Activated CD4-positive, alpha-beta memory T cell treated with anti-CD3 and anti-CD28 coated beads for 36 hours (primary cell): ENCODE data around the gene PNRC1. TPM values are rescaled to one million over a fixed set of nuclear protein-coding genes. Genes with fewer than 3 reads are reported as not detected.
"Not testable (repeated sequence)": the region's sequence is repeated elsewhere in the genome, so short reads cannot be mapped to it uniquely, and the experiment has no call there.

ENCODE experiments used
- CTCF ChIA-PET: fragments of 350-600 bp; sonication (Branson Sonifier 250); formaldehyde crosslinking; loops from one replicate; lab custom pipeline; 2021; ENCODE audit warnings: antibody characterized with exemption, inconsistent platforms; lab: Charles Lee
- POLR2A ChIA-PET: fragments of 350-600 bp; sonication (Branson Sonifier 250); formaldehyde crosslinking; loops from one replicate; lab custom pipeline; 2021; ENCODE audit warnings: antibody characterized with exemption; lab: Charles Lee
- DNase-seq: peaks from one replicate; pipeline ENCODE4 v3.0.0-alpha.2; 2020
- H3K27ac Mint-ChIP-seq: one replicate; pipeline ENCODE4 v1.8.0; 2021; ENCODE audit warnings: mixed read lengths
- H3K27me3 Mint-ChIP-seq: one replicate; pipeline ENCODE4 v1.8.0; 2021; ENCODE audit warnings: mixed read lengths
- H3K36me3 Mint-ChIP-seq: one replicate; pipeline ENCODE4 v1.8.0; 2021; ENCODE audit warnings: mixed read lengths
- H3K4me1 Mint-ChIP-seq: one replicate; pipeline ENCODE4 v1.8.0; 2021; ENCODE audit warnings: low read depth, mixed read lengths
- H3K4me3 Mint-ChIP-seq: one replicate; pipeline ENCODE4 v1.8.0; 2021; ENCODE audit warnings: mild to moderate bottlenecking, mixed read lengths
- H3K9me3 Mint-ChIP-seq: one replicate; pipeline ENCODE4 v1.8.0; 2021; ENCODE audit warnings: mixed read lengths
- intact Hi-C: fragments of 100-400 bp; cut with micrococcal nuclease; formaldehyde crosslinking; loops from one replicate; pipeline ENCODE4 v1.15.1; 2023
- total RNA-seq, 2 experiments: library from RNA; stranded (reverse); gene quantifications; one replicate each; pipeline ENCODE4 v1.2.3, GENCODE V29; 2021

Gene PNRC1
- total RNA-seq: 10 to 100 TPM; 95.1 TPM

- Mint-ChIP-seq H3K9me3 (no peaks in the 10 kb centered on the region), H3K27ac (peak within 1 kb of the TSS; percentile 99), H3K36me3 (peaks cover 40% of the 10 kb centered on the region), H3K4me3 (peak within 1 kb of the TSS; percentile 93), H3K4me1 (peaks cover 33% of the 10 kb centered on the region), H3K27me3 (no peaks in the 10 kb centered on the region)
- intact Hi-C loops: loop anchor here (1.0 to 2.0 kb wide), 12 partner anchors 18 to 1928 kb away; partner anchors contain the start of genes AKIRIN2, CASP8AP2, LYRM2 and MAP3K7
- ChIA-PET POLR2A (interaction anchor here (0.9 to 6.1 kb wide), 10 partner anchors 8 to 739 kb away, joined by 4 to 81 read pairs (median 8); partner anchors contain the start of genes MDN1, PM20D2, RNGTT and UBE2J1), CTCF (interaction anchor here (0.6 to 4.3 kb wide), 6 partner anchors 12 to 163 kb away, joined by 3 to 36 read pairs (median 4); partner anchors contain the start of gene PM20D2)
- peak; percentile 100 for DNase-seq
Observed at GRCh38 chr6:89080281-89081128, at the start of gene PNRC1. Gene PNRC1, plus strand, starts transcription at chr6:89080751. Its CDS starts 144 bp downstream, at chr6:89080895.

DNA sequence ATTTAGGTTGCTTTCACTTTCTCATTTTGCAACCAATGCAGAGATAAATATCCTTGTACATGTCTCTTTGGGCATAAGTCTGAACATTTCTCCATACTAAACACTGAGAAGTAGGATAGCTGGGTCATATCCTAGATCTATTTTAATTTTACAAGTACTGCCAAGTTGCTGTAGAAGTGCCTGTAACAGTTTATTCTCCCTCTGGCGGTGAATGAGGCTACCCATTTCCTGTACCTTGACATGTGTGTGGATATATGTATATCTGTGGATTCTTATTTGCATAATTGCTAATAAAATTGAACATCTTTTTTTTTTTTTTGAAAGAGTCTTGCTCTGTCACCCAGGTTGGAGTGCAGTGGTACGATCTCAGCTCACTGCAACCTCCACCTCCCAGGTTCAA lies 48.0 kb upstream of the PNRC1 start:
- POLR2A ChIA-PET: no interaction called here
- CTCF ChIA-PET: interaction anchor here (0.6 kb wide), 1 partner anchor 55 kb away, joined by 3 read pairs; no protein-coding TSS in a partner anchor
- DNase-seq: no peak
- H3K36me3 Mint-ChIP-seq: peaks cover under 1% of the 10 kb centered on the region
- no peak overlapping the region for H3K27ac Mint-ChIP-seq
- no peaks in the 10 kb centered on the region for H3K4me1 Mint-ChIP-seq
- intact Hi-C loops: no loop called here
- H3K4me3 Mint-ChIP-seq: no peak overlapping the region
- no peaks in the 10 kb centered on the region for H3K27me3 Mint-ChIP-seq
- peaks cover 7% of the 10 kb centered on the region for H3K9me3 Mint-ChIP-seq

DNA sequence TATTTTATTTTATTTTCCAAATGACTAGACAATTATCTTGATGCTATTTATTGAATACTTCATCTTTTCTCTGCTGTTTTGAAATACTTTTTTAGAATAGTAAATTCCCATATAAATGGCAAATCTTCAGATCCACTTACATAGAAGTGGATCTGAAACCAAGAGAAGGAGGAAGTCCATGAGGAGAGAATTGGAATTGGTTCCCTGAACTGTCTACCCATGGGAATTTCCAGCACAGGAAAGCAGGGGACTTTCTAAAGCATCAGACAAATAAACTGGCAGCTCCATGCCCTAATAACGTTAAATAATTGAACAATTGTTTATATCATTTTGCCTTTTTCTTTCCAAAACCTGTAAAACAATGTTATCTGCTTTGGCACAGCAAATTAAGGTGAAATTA lies 47.1 kb upstream of the PNRC1 start:
- intact Hi-C loops: no loop called here
- H3K4me3 Mint-ChIP-seq: no peak overlapping the region
- peaks cover 16% of the 10 kb centered on the region for H3K9me3 Mint-ChIP-seq
- H3K4me1 Mint-ChIP-seq: no peaks in the 10 kb centered on the region
- CTCF ChIA-PET: interaction anchor here (0.6 kb wide), 1 partner anchor 56 kb away, joined by 3 read pairs; no protein-coding TSS in a partner anchor
- H3K36me3 Mint-ChIP-seq: peaks cover 5% of the 10 kb centered on the region
- POLR2A ChIA-PET: no interaction called here
- DNase-seq: no peak
- H3K27ac Mint-ChIP-seq: no peak overlapping the region
- H3K27me3 Mint-ChIP-seq: no peaks in the 10 kb centered on the region

DNA sequence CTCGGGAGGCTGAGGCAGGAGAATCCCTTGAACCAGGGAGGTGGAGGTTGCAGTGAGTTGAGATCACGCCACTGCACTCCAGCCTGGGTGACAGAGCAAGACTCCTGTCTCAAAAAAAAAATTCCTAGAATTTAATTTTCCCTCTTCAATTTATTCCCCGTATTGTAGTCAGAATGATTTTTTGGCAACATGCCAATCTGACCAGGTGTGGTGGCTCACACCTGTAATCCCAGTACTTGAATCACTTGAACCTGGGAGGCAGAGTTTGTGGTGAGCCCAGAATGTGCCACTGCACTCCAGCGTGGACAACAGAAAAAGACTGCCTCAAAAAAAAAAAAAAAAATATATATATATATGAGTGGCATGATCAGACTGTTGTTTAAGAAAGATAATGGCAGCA lies 46.4 kb upstream of the PNRC1 start:
- H3K4me1 Mint-ChIP-seq, DNase-seq, intact Hi-C loops, H3K27ac Mint-ChIP-seq, CTCF ChIA-PET, H3K4me3 Mint-ChIP-seq, H3K36me3 Mint-ChIP-seq, H3K27me3 Mint-ChIP-seq, POLR2A ChIA-PET: not testable (repeated sequence)
- peaks cover 22% of the 10 kb centered on the region for H3K9me3 Mint-ChIP-seq

DNA sequence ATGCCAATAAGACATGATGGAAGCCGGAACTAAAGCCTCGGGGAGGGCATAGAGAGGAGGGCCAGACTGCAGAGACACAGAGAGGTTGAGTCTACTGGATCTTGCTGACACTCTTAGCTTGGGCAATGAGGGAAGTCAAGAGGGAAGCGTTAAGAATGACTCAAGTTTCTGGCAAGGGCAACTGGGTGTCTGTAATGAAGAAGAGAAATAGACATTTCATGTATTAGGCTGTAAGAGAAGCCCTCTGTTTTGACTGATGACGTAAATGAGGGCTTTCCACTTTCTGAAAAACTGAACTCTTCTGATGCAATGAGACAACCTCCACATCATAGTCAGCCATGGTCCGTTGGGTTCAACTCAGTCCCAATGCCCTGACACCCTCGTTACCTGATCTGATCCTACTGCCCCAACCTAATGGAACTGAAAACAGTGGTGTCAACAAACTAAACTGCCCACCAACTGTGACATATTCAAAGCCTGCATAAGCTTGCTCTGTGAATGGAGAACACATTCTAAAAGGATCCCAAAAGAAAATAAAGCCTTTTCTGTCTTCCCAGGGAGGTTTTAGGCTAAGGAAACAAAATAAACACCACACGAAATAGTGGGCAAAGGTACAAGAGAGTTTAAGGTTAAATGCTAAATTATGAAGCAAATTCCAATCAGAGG lies 45.8 kb upstream of the PNRC1 start:
- Mint-ChIP-seq H3K27me3 (no peaks in the 10 kb centered on the region), H3K4me1 (no peaks in the 10 kb centered on the region), H3K36me3 (peaks cover 8% of the 10 kb centered on the region), H3K9me3 (peaks cover 24% of the 10 kb centered on the region), H3K4me3 (no peak overlapping the region), H3K27ac (no peak overlapping the region)
- DNase-seq: no peak
- ChIA-PET POLR2A (no interaction called here), CTCF (no interaction called here)
- intact Hi-C loops: no loop called here

DNA sequence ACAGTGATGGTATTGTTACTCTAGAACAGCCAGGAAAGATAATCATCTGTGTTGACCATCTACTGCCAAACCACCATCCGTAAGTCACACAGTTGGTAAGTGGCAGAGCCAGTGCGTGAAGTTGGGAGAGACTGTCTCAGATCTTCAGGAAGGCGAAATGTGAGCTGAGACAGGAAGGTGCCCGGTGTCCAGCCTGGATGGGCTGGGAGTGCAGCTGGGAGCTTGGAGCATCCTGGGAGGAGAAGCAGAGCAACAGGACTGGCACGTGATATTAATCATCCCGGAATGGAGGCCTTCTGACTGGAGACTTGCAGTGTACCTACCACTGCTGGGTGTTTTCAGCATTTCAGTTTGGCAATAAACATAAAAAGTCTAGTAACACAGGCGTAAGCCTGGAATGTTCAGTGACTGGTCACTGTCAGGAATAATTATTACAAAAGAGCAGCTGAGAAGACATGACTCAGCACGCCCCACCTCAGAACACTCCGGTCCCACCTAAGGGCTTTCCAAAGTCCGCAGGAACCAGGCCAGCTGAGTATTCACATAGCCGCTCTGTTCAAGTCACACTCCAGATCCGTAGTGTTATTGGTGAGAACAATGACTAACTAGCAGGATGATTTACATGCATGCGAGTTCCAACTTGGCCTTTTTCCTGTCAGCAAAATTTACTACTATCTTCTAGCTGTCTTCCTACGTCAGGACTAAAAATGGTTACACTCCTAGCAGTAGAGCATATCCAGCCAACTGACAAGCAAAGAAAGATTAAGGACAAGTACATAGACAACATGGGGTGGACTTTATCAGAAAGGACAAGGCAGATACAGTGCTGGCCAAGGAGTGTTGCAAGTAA lies 45.1 kb upstream of the PNRC1 start:
- H3K4me3 Mint-ChIP-seq: no peak overlapping the region
- H3K27me3 Mint-ChIP-seq: no peaks in the 10 kb centered on the region
- no peak overlapping the region for H3K27ac Mint-ChIP-seq
- intact Hi-C loops: no loop called here
- ChIA-PET POLR2A (no interaction called here), CTCF (no interaction called here)
- no peaks in the 10 kb centered on the region for H3K4me1 Mint-ChIP-seq
- no peak for DNase-seq
- H3K9me3 Mint-ChIP-seq: peaks cover 25% of the 10 kb centered on the region
- H3K36me3 Mint-ChIP-seq: peaks cover 9% of the 10 kb centered on the region

- ChIA-PET CTCF (no interaction called here), POLR2A (no interaction called here)
- Mint-ChIP-seq H3K27ac (no peak overlapping the region), H3K4me3 (no peak overlapping the region), H3K4me1 (no peaks in the 10 kb centered on the region), H3K36me3 (peaks cover 9% of the 10 kb centered on the region), H3K27me3 (no peaks in the 10 kb centered on the region), H3K9me3 (peaks cover 25% of the 10 kb centered on the region)
- intact Hi-C loops: no loop called here
- DNase-seq: no peak
Observed at GRCh38 chr6:89037141-89037900, 43.2 kb upstream of the PNRC1 start.

DNA sequence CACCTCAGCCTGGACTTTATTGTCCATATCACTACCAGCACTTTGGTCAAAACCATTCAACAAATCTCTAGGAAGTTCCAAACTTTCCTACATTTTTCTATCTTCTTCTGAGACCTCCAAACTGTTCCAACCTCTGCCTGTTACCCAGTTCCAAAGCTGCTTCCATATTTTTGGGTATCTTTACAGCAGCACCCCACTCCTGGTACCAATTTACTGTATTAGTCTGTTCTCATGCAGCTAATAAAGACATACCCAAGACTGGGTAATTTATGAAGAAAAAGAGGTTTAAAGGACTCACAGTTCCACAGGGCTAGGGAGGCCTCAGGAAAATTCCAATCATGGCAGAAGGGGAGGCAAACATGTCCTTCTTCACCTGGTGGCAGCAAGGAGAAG lies 42.7 kb upstream of the PNRC1 start:
- H3K4me3 Mint-ChIP-seq, H3K4me1 Mint-ChIP-seq, H3K27me3 Mint-ChIP-seq, DNase-seq, intact Hi-C loops, POLR2A ChIA-PET, CTCF ChIA-PET, H3K36me3 Mint-ChIP-seq, H3K27ac Mint-ChIP-seq: not testable (repeated sequence)
- peaks cover 25% of the 10 kb centered on the region for H3K9me3 Mint-ChIP-seq

DNA sequence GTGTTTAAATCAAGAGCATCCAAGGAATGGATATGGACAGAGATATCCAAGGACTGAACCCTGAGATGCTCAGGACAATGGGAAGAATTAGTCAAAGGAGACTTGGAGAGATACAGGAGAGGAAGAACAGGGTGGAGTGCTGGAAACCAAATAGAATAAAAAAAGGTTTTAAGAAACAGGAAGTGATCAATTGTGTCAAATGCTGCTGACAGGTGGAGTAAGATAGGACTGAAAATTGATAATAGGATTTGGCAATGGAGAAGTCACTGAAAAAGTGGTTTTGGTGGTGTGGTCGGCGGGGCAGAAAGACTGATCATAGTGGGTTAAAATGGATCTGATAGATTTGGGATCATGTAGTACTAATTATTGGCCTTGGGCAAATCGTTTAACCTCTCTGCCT lies 37.9 kb upstream of the PNRC1 start:
- POLR2A ChIA-PET: no interaction called here
- intact Hi-C loops: no loop called here
- CTCF ChIA-PET: no interaction called here
- Mint-ChIP-seq H3K4me3 (no peak overlapping the region), H3K9me3 (peaks cover 17% of the 10 kb centered on the region), H3K36me3 (peaks cover 9% of the 10 kb centered on the region), H3K4me1 (peaks cover 6% of the 10 kb centered on the region), H3K27ac (no peak overlapping the region), H3K27me3 (no peaks in the 10 kb centered on the region)
- DNase-seq: no peak

DNA sequence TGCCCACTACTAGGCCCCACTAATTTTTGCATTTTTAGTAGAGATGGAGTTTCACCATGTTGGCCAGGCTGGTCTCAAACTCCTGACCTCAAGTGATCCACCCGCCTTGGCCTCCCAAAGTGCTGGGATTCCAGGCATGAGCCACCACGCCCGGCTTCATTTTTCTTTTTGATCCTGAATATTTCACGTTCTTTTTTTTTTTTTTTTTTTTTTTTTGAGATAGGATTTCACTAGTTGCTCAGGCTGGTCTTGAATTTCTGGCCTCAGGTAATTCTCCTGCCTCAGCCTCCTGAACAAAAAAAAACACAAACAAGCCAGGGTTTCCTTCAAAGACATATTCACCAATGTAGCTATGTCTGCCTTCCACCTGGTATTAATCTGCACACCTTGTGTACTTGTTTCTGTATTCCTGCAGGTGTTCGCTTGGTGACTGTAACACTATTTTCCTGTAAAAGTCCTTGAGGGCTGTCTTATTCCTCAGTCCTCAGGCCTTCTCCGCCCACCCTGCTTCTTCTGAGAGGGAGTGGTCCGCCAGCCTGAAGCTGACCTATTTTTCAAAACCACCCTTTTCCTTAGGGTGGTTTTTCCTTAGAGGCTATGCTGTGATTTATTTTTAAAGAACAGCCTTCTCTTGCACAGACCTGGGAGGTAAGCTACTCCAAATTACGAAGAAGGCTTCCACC lies 36.1 kb upstream of the PNRC1 start:
- H3K36me3 Mint-ChIP-seq: peaks cover 2% of the 10 kb centered on the region
- H3K4me3 Mint-ChIP-seq: no peak overlapping the region
- intact Hi-C loops: no loop called here
- CTCF ChIA-PET: no interaction called here
- peaks cover 2% of the 10 kb centered on the region for H3K9me3 Mint-ChIP-seq
- H3K27me3 Mint-ChIP-seq: no peaks in the 10 kb centered on the region
- peaks cover 6% of the 10 kb centered on the region for H3K4me1 Mint-ChIP-seq
- H3K27ac Mint-ChIP-seq: no peak overlapping the region
- DNase-seq: no peak
- POLR2A ChIA-PET: no interaction called here

- no peak for DNase-seq
- Mint-ChIP-seq H3K4me1 (peaks cover 6% of the 10 kb centered on the region), H3K9me3 (no peaks in the 10 kb centered on the region), H3K4me3 (no peak overlapping the region), H3K27me3 (no peaks in the 10 kb centered on the region), H3K27ac (no peak overlapping the region), H3K36me3 (no peaks in the 10 kb centered on the region)
- CTCF ChIA-PET: no interaction called here
- POLR2A ChIA-PET: no interaction called here
- intact Hi-C loops: no loop called here
Observed at GRCh38 chr6:89045011-89045387, 35.6 kb upstream of the PNRC1 start.
